Keratinocyte (primary cell): ENCODE data around the gene COL13A1.

Source experiments
- CTCF ChIP-seq, 3 experiments: IDR thresholded peaks in 1 of 3; conservative IDR thresholded peaks in 1 of 3; optimal IDR thresholded peaks in 1 of 3; 2 replicates in 2 of 3; 3 replicates in 1 of 3; pipeline versions ENCODE3 to v1.5.1; 2011; ENCODE audit warnings: low read length in 3 of 3, mild to moderate bottlenecking in 3 of 3, moderate library complexity in 2 of 3, control low read depth in 1 of 3, inconsistent platforms in 1 of 3; ENCODE audit not compliant: insufficient read depth in 2 of 3; ENCODE audit errors: extremely low read depth in 1 of 3
- EZH2 ChIP-seq: IDR thresholded peaks from one replicate; pipeline ENCODE4 v1.6.1; 2012; ENCODE audit warnings: inconsistent platforms, mild to moderate bottlenecking, low read length, moderate library complexity

- TF ChIP-seq CTCF (optimal IDR thresholded peaks at IDR 0.05 in 1 of 3, IDR thresholded peaks at IDR 0.05 in 1 of 3, conservative IDR thresholded peaks at IDR 0.05 in 1 of 3; ENCODE audit: extremely low read depth in 1 of 3, insufficient read depth in 2 of 3, low read length in 3 of 3) (no peak), EZH2 (no peak)
These were observed 6.3 kb upstream of the COL13A1 start for GRCh38 chr10:69795242-69795934.
